SJCRH30 (cell line): ENCODE results near the gene KPNA6. TPM values are rescaled to one million over a fixed set of nuclear protein-coding genes. Genes with fewer than 3 reads are reported as not detected.
"Not testable (repeated sequence)": the region's sequence is repeated elsewhere in the genome, so short reads cannot be mapped to it uniquely, and the experiment has no call there.

Experiments
- DNase-seq, 2 experiments: peaks; one replicate each; pipeline ENCODE4 v3.0.0-alpha.2; 2015 to 2020
- H3K27ac ChIP-seq: fragments of 250-450 bp; sonication (Bioruptor Pico); 2 replicates; pipeline ENCODE4 v1.5.1; 2020; ENCODE audit warnings: mild to moderate bottlenecking, moderate library complexity
- H3K27me3 ChIP-seq: fragments of 250-450 bp; sonication (Bioruptor Pico); 2 replicates; pipeline ENCODE4 v1.5.1; 2020; ENCODE audit warnings: mild to moderate bottlenecking, moderate library complexity
- H3K36me3 ChIP-seq: fragments of 250-450 bp; sonication (Bioruptor Pico); 2 replicates; pipeline ENCODE4 v1.5.1; 2020; ENCODE audit warnings: mild to moderate bottlenecking, moderate library complexity
- H3K4me1 ChIP-seq: fragments of 250-450 bp; sonication (Bioruptor Pico); 2 replicates; pipeline ENCODE4 v1.5.1; 2020; ENCODE audit warnings: mild to moderate bottlenecking, moderate library complexity
- H3K4me3 ChIP-seq: fragments of 250-450 bp; sonication (Bioruptor Pico); 2 replicates; pipeline ENCODE4 v1.5.1; 2020; ENCODE audit warnings: mild to moderate bottlenecking, moderate library complexity
- H3K9me3 ChIP-seq: fragments of 250-450 bp; sonication (Bioruptor Pico); replicated peaks from 2 replicates; pipeline ENCODE4 v1.5.1; 2020; ENCODE audit warnings: mild to moderate bottlenecking, moderate library complexity
- total RNA-seq: library from RNA; depleted of rRNA; stranded (reverse); fragments of >200 nt; shearing (Covaris generic); gene quantifications from 2 replicates; pipeline ENCODE4 v1.2.3, GENCODE V29; 2014

Gene KPNA6
- total RNA-seq, 1 experiment from 2014 or later = 56.4 TPM

- not testable (repeated sequence) for H3K27me3 ChIP-seq, DNase-seq, H3K27ac ChIP-seq, H3K9me3 ChIP-seq, H3K4me3 ChIP-seq
- Histone ChIP-seq H3K4me1 (peaks cover 16% of the 10 kb centered on the region), H3K36me3 (peaks cover 11% of the 10 kb centered on the region; the same call in 1 of the 2 replicates)
Measured at GRCh38 chr1:32143302-32143695, 35.4 kb downstream of the KPNA6 start.

- H3K27me3 ChIP-seq = no peaks in the 10 kb centered on the region
- H3K4me1 ChIP-seq = peaks cover 9% of the 10 kb centered on the region
- H3K4me3 ChIP-seq = no peak overlapping the region
- 0 out of 2 replicates have a peak, but pooled peaks cover 2% of the 10 kb centered on the region for H3K9me3 ChIP-seq
- no peak overlapping the region for H3K27ac ChIP-seq
- H3K36me3 ChIP-seq = peaks cover 11% of the 10 kb centered on the region; the same call in 1 of the 2 replicates
- DNase-seq = no peak
Measured at GRCh38 chr1:32144033-32144432, 36.2 kb downstream of the KPNA6 start.

GRCh38 chr1:32147799-32148198, 39.9 kb downstream of the KPNA6 start:
- not testable (repeated sequence) for H3K4me3 ChIP-seq, DNase-seq, H3K27me3 ChIP-seq, H3K4me1 ChIP-seq, H3K36me3 ChIP-seq, H3K27ac ChIP-seq, H3K9me3 ChIP-seq

- Histone ChIP-seq H3K4me1 (peaks cover 3% of the 10 kb centered on the region; the same call in 1 of the 2 replicates), H3K36me3 (peaks cover 14% of the 10 kb centered on the region), H3K27ac (no peak overlapping the region), H3K4me3 (no peak overlapping the region), H3K9me3 (0 out of 2 replicates have a peak, but pooled peaks cover 2% of the 10 kb centered on the region), H3K27me3 (no peaks in the 10 kb centered on the region)
- DNase-seq = no peak
Measured at GRCh38 chr1:32150847-32151246, 43.0 kb downstream of the KPNA6 start.

- 0 out of 2 replicates have a peak, but pooled peaks cover 2% of the 10 kb centered on the region for H3K9me3 ChIP-seq
- no peak overlapping the region for H3K27ac ChIP-seq
- no peaks in the 10 kb centered on the region for H3K27me3 ChIP-seq
- H3K36me3 ChIP-seq = peaks cover 16% of the 10 kb centered on the region
- DNase-seq = peak; percentile 65 to 78
- peaks cover 3% of the 10 kb centered on the region; the same call in 1 of the 2 replicates for H3K4me1 ChIP-seq
- H3K4me3 ChIP-seq = no peak overlapping the region
Measured at GRCh38 chr1:32151319-32151787, 43.5 kb downstream of the KPNA6 start.

DNA sequence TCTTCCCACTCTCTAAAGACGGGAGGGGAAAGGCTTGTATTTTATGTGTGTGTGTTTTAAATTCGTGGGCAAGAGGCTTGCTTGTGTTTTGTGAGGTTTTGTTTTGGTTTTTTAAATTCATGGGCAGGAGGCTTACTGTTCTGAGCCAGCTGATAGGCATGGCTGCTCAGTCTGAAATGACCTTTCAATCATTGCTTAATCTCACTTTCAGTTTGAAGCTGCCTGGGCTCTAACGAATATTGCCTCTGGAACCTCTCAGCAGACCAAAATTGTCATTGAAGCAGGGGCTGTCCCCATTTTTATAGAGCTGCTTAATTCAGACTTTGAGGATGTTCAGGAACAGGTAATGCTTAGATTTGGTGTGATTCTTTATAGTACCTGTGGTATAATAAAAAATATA, 51.3 kb downstream of the KPNA6 start:
- no peaks in the 10 kb centered on the region for H3K27me3 ChIP-seq
- no peaks in the 10 kb centered on the region for H3K4me1 ChIP-seq
- no peak overlapping the region for H3K27ac ChIP-seq
- H3K4me3 ChIP-seq = no peak overlapping the region
- H3K9me3 ChIP-seq = no peaks in the 10 kb centered on the region
- H3K36me3 ChIP-seq = peaks cover 71% of the 10 kb centered on the region
- DNase-seq = no peak

DNA sequence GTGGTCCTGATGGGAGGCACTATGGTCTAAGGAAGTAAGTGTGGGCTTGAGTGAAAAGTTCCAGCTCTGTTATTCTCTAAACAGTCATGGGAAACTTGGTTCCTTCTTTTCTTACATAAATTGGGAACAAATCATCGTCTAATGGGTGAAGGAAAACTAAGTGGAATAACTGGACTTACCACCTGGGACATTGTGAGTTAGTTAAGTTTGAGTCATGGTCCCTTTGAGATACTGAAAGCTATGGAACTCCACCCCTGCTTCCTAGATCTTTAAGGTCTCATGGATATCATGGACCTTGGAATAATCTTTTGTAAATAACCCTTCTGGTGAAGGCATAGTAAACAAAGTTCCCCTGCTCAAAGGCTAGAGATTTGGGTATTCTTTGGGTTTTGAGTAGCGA, 55.5 kb downstream of the KPNA6 start:
- H3K4me1 ChIP-seq = no peaks in the 10 kb centered on the region
- no peak overlapping the region for H3K4me3 ChIP-seq
- no peak for DNase-seq
- no peaks in the 10 kb centered on the region for H3K27me3 ChIP-seq
- H3K36me3 ChIP-seq = peaks cover 64% of the 10 kb centered on the region
- H3K9me3 ChIP-seq = no peaks in the 10 kb centered on the region
- H3K27ac ChIP-seq = no peak overlapping the region

DNA sequence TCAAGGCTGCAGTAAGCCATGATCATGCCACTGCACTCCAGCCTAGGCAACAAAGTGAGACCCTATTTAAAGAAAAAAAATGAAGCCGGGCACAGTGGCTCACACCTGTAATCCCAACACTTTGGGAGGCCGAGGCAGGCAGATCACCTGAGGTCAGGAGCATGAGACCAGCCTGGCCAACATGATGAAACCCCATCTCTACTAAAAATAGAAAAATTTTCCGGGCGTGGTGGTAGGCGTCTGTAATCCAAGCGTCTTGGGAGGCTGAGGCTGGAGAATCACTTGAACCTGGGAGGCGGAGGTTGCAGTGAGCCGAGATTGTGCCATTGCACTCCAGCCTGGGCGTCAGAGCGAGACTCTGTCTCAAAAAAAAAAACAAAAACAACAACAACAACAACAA, 57.8 kb downstream of the KPNA6 start:
- DNase-seq, H3K9me3 ChIP-seq, H3K27ac ChIP-seq, H3K4me1 ChIP-seq, H3K27me3 ChIP-seq, H3K4me3 ChIP-seq: not testable (repeated sequence)
- peaks cover 59% of the 10 kb centered on the region for H3K36me3 ChIP-seq

DNA sequence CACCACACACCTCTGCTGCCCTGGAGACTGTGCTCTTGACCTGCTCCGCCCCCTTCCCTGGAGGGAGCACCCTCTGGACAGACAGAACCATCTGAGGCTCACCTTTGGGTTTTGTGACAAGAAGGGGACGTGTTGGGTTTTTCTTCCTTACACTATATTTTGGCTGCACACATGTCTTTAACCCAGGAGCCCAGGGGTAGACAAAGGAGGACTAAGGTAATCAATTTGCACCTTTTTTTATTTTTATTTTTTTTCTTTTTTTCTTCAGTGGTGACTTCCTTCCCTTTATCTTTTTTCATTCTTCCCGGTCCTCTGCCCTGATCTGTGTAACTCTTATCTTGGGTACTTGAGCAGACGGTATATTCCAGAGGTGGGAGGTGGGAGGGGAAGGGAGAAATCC, 63.1 kb downstream of the KPNA6 start:
- Histone ChIP-seq H3K4me3 (no peak overlapping the region), H3K4me1 (no peaks in the 10 kb centered on the region), H3K36me3 (peaks cover 55% of the 10 kb centered on the region), H3K27me3 (no peaks in the 10 kb centered on the region), H3K9me3 (no peaks in the 10 kb centered on the region), H3K27ac (no peak overlapping the region)
- no peak for DNase-seq

GRCh38 chr1:32172621-32173245, 64.9 kb downstream of the KPNA6 start:
- no peak overlapping the region for H3K4me3 ChIP-seq
- H3K4me1 ChIP-seq = no peaks in the 10 kb centered on the region
- H3K36me3 ChIP-seq = peaks cover 44% of the 10 kb centered on the region
- H3K9me3 ChIP-seq = no peaks in the 10 kb centered on the region
- H3K27me3 ChIP-seq = no peaks in the 10 kb centered on the region
- DNase-seq = no peak
- no peak overlapping the region for H3K27ac ChIP-seq

DNA sequence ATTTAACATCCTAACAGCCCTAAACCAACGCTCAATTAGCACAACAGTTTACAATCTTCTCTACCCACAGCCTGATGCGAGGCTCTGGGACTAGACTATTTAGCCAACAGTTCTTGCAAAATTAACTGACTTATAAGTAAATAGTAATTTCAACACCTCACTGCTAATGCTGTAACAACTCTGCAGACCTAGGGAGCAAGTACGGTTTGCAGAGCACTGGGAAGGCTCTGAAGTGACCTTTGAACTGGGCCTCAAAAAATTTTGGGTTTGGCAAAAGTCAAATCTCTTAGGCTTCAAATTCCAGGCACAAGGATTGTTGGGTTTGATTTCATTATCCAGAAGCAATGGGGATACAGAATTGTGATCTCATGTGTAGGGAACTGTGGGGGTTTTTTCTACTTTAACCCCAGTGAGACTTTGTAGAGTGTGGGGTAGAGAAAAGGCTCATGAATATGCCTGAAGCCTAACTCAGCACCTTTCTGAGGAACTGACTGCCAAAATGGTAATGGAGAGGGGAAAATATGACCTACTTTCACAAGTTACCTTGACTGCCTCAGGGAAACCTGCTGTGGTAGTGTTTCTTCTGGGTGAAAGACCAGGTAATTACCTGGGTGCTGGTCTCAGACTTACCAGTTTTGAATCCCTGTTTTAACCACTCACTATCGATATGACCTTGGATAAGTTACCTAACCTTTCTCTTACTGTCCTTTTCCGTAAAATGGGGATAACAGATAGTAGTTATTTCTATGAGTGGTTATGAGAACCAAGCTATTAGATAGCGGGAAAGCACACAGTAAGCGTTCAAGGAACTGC, 70.7 kb downstream of the KPNA6 start:
- H3K27me3 ChIP-seq = no peaks in the 10 kb centered on the region
- no peak for DNase-seq
- H3K9me3 ChIP-seq = no peaks in the 10 kb centered on the region
- H3K27ac ChIP-seq = peak overlapping the region; percentile 79; the same call in 1 of the 2 replicates
- H3K4me3 ChIP-seq = peak overlapping the region; percentile 71
- peaks cover 23% of the 10 kb centered on the region for H3K36me3 ChIP-seq
- H3K4me1 ChIP-seq = peaks cover 10% of the 10 kb centered on the region

GRCh38 chr1:32179193-32179442, 71.3 kb downstream of the KPNA6 start:
- Histone ChIP-seq H3K36me3 (peaks cover 26% of the 10 kb centered on the region), H3K9me3 (no peaks in the 10 kb centered on the region), H3K4me1 (peaks cover 10% of the 10 kb centered on the region), H3K27ac (peak overlapping the region; percentile 79), H3K4me3 (peak overlapping the region; percentile 71), H3K27me3 (no peaks in the 10 kb centered on the region)
- no peak for DNase-seq

GRCh38 chr1:32179443-32180185, 71.8 kb downstream of the KPNA6 start, which contains the start of gene TXLNA:
TXLNA (plus strand) TSS chr1:32179675; CDS start chr1:32180346, 671 bp downstream.
- Histone ChIP-seq H3K4me1 (peaks cover 10% of the 10 kb centered on the region), H3K9me3 (no peaks in the 10 kb centered on the region), H3K27me3 (no peaks in the 10 kb centered on the region), H3K36me3 (peaks cover 31% of the 10 kb centered on the region), H3K4me3 (peak within 1 kb of the TSS; percentile 71), H3K27ac (peak within 1 kb of the TSS; percentile 79)
- peak; percentile 96 to 97 for DNase-seq

DNA sequence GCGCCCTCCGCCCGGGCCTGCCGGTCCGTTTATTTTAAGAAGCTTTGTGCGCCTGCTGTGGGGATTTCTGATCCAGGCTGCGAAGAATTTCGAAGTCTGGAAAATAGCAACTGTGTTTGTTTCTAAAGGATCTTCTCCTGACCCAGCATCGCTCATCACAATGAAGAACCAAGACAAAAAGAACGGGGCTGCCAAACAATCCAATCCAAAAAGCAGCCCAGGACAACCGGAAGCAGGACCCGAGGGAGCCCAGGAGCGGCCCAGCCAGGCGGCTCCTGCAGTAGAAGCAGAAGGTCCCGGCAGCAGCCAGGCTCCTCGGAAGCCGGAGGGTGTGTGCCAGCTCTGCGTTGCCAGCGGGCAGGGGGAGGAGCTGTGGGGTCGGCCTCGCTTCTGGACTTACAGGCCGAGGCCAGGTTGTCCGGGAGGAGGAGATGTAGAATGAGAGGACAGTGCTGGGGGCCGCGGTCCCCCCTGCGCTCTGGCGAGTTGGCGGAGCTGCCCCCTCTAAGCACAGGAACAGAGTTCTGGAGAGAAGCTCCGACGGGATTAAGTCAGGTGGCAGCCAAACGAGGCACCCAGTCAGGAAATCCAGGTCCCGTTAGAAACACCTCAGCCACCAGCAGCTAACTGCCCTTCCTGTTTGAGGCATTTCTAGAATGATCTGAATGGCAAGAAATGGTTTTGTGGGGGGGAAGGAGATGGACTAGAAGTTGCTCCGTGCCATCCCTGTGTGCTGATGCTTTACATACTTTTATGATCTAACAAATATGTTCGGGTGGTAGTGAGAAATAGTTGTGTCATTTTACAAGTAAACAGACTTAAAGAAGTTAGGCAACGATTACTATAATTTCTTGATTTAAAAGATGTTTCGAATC, 72.6 kb downstream of the KPNA6 start:
- no peaks in the 10 kb centered on the region for H3K27me3 ChIP-seq
- peaks cover 10% of the 10 kb centered on the region for H3K4me1 ChIP-seq
- peaks cover 37% of the 10 kb centered on the region for H3K36me3 ChIP-seq
- no peaks in the 10 kb centered on the region for H3K9me3 ChIP-seq
- H3K4me3 ChIP-seq = peak overlapping the region; percentile 71
- peak overlapping the region; percentile 79 for H3K27ac ChIP-seq
- peak; percentile 67 to 69 for DNase-seq
